Esophagus muscularis mucosa (tissue), 4 donors: ENCODE data around the gene DVL1.

Experiments
- CTCF ChIP-seq, 3 experiments: fragments of 200-600 bp in 2 of 3; fragments of 450-650 bp in 1 of 3; sonication (generic) in 2 of 3; IDR thresholded peaks; one replicate each; pipeline ENCODE4 v1.5.1; 2017 to 2019; ENCODE audit warnings: antibody characterized with exemption in 3 of 3, mild to moderate bottlenecking in 2 of 3, moderate library complexity in 1 of 3
- EP300 ChIP-seq: sonication (generic); formaldehyde crosslinking; IDR thresholded peaks from one replicate; pipeline ENCODE4 v1.6.1; 2017; ENCODE audit warnings: antibody characterized with exemption
- POLR2A ChIP-seq: fragments of 450-650 bp; IDR thresholded peaks from one replicate; pipeline ENCODE4 v1.6.1; 2017; ENCODE audit warnings: antibody characterized with exemption, moderate library complexity, mild to moderate bottlenecking, low read depth
- POLR2AphosphoS5 ChIP-seq, 2 donors: sonication (generic); formaldehyde crosslinking; IDR thresholded peaks; one replicate each; pipeline ENCODE4 v1.6.1; 2017; ENCODE audit warnings: antibody characterized with exemption in 2 of 2

- no peak for TF ChIP-seq POLR2AphosphoS5 (IDR thresholded peaks at IDR 0.05)
- TF ChIP-seq CTCF (IDR thresholded peaks at IDR 0.05) = no peak
- no peak for TF ChIP-seq POLR2A
- TF ChIP-seq EP300 = no peak
These were observed 53.9 kb downstream of the DVL1 start for GRCh38 chr1:1295154-1295923.
